GM21723 (cell line): ENCODE measurements around the gene TSSK2.

Experiments used
- ATAC-seq: cut with Tn5 transposase; IDR thresholded peaks from one replicate; pipeline ENCODE4 v1.9.1; 2021; ENCODE audit warnings: mild to moderate bottlenecking, moderate library complexity; ENCODE audit not compliant: unreplicated experiment

TSSK2 gene

DNA sequence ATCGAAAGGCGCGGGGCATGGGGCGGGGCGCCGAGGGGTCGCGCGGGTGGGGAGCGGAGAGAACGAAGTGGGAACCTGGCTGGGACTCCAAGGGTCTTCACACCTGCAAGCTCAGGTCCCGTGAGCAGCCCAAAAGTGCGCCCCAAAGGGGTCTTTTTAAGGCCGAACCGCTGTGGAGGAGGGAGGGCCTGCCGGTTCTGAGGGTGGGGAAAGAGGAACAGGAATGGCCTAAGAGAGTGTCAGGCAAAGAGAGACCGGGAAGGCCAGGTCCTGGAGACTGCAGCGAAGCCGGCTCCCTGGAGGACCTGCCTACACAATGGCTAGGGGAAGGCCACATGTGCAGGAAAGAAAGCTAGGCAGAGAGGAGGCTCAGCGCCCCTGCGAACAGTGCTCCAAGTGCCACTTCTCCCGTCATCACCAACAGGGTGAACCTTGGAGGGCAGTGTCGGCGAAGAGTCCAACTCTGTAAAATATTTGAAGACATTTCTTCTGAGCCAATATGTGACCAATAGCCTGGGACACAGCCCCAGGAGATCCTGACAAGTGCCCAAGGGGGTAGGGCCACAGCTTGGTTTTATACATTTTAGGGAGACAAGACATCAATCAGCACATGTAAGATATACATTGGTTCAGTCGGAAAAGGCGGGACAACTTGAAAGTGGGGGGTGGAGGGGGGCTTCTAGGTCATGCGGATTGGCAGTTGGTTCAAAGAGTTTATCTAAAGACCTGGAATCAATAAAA lies 8.2 kb upstream of the TSSK2 start:
- ATAC-seq = no peak

DNA sequence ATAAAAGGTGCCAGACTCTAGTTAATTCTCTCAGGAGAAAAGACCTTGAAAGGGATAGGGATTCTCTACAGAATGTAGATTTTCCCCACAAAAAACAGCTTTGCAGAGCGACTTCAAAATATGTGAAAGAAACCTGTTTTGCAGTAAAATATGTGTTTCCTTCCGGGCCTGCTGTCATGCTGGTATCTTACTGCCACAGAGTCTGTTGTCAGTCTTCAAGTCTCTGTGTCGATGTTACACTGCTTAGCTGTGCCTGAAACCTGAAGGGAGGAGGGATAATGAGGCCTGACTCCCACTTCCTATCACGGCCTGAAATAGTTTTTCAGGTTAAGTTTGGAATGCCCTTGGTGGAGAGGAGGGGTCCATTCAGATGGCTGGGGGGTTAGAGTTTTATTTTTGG lies 7.2 kb upstream of the TSSK2 start:
- ATAC-seq = no peak

DNA sequence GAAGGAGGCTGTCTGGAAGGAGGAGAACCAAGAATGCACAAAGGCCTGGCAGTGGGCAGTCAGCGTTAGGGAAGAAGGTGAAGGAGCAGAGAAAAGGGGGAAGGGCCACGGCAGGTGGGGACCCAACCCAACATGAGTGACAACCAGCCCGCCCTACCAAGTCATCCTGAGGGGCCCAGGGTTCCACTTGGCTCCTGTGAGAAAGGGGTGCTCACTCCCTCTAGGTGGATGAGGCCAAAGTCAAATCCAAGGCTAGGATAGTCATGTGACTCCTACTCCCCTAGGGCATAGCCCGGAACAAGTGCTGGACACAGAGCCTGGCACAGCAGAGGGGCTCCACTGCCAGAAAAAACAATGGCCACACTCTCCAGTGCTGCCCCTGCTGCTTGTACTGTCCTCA lies 6.7 kb upstream of the TSSK2 start:
- no peak for ATAC-seq

DNA sequence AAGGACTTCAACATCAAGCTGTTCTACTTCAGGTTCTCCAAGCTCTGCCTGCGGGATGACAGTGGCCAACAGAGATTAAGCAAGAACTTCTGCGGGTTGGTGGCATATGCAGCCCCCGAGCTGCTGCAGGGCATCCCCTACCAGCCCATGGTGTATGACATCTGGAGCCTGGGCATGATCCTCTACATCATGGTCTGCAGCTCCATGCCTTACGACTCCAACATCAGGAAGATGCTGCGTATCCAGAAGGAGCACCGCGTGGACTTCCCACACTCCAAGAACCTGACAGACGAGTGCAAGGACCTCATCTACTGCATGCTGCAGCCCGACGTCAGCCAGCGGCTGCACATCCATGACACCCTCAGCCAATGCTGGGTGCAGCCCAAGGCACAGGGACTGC lies 6.1 kb upstream of the TSSK2 start:
- ATAC-seq = no peak

DNA sequence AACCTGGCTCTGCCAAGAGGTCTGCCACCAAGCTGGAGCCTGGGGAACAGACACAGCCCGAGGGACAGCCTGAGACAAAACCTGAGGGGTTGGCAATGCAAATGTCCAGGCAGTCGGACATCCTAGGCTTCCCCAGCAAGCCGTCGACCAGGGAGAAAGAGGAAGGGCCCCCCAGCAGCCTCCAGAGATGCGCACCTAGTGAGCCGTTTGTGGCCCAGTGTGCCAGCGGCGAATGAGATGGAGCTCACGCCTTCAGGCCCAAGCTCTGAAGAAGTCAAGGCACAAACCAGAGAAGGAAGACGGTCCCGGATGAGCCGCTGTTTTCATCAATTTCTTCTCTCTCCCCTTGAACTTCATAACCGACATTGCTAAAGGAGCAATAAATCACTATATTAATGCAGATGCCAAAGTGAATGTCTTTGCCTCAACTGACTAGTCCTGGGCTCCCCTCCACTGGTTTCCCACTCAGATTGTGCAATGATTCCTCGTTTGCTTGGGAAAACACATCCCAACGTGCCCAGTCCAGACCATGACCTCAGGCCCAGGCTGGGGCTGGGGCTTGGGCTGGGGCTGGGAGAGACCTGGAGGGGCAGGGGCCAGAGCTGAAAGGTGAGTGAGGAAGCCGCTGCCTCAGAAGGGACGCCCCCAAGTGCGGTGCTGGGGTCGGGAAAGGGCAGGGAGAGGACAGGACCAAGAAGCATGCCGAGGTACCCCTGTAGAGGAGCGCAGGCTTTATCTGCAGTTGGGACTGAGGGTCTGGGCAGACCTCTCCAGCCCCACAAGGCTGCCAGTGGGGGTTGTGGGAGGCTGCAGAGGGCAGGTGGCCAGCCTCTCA lies 5.4 kb upstream of the TSSK2 start:
- no peak for ATAC-seq

DNA sequence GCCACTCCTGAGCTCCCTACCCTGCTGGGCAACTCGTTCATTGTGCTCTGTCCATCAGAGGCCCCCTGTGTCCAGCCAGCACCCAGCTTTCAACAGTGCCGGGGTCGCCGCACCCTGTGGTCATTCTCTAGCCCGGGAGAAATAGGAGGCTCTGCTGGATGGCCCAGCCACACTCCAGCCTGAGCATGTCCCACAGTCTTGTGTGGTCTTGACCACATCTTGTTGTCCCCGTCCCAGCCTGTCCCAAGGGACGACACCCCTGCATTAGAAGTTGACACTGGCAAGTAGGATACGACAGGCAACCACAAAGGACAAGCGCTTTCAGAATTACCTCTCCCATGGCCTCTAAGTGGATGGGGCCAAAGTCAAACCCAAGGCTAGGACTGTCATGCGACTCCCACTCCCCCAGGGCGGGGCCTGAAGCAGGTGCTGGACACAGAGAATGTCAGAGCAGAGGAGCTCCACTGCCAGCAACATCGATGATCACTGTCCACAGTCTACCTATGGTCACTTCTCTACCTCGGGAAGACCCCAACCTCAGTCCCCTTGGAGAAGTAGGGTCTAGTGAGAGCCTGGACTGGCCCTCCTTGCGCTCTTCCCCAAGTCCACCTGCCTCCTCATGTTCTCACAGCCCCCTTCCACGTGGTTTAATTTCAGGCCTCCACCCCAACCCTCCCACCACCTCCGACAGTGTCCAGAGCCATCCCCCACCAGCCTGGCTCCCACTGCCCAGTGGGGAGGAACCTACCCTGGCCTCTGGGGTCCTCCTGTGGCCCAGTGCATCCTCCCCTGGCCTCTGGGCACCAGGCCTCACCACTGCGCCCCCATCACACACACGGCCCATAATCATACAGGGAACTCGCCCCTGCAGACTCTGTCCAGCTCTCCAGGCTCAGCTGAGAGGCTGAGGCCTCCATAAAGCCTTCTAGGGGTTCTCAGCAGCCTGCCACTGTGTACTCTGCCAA lies 4.5 kb upstream of the TSSK2 start:
- ATAC-seq = no peak

DNA sequence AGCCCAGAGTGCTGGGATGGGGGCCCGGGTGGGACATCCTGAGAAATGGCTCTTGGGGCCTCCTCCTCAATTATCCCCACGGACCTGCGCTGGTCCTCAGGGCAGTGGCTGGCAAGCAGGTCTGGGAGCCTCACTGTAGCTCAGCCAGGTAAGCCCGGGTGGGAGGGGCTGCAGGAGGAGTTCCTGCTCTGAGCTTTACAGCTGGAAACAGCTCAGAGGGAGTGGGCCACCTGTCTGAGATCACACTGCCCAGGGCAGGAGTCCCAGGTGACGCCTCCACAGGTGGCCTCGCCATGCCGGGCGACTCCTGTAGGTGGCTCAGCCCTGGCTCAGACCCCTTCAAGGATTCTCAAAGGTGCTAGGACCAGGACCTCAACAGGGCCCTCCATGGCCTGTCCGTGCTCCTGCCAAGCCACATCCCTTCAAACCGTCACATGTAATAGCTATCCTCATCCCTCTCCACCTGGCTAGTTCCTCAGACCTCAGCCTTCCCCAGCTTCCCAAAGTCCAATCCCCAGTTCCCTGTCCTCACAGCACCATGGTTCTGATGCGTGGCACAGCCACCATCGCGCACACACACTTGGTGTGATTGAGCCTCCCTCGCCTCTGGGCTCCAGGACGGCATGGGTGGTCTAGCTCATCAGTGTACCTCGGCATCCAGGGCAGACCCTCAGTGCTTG lies 3.6 kb upstream of the TSSK2 start:
- no peak for ATAC-seq

DNA sequence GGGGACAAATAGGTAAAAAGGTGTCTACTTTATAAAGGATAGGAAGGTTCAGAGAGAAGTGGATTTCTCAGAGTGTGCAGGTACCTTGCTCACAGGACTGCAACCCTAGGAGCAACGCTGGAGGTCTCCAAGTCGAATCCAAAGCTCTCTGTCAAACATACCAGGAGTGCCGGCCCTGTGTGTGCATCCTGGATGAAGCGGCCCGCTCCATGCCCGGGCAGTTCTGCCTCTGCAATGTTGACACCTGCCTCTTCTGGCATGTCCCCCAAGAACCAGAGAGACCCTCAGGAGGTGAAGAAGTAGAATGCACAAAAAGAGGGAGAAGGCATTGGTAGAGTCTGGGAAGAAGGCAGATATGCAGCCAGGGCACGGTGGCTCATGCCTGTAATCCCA lies 3.1 kb upstream of the TSSK2 start:
- ATAC-seq = no peak

DNA sequence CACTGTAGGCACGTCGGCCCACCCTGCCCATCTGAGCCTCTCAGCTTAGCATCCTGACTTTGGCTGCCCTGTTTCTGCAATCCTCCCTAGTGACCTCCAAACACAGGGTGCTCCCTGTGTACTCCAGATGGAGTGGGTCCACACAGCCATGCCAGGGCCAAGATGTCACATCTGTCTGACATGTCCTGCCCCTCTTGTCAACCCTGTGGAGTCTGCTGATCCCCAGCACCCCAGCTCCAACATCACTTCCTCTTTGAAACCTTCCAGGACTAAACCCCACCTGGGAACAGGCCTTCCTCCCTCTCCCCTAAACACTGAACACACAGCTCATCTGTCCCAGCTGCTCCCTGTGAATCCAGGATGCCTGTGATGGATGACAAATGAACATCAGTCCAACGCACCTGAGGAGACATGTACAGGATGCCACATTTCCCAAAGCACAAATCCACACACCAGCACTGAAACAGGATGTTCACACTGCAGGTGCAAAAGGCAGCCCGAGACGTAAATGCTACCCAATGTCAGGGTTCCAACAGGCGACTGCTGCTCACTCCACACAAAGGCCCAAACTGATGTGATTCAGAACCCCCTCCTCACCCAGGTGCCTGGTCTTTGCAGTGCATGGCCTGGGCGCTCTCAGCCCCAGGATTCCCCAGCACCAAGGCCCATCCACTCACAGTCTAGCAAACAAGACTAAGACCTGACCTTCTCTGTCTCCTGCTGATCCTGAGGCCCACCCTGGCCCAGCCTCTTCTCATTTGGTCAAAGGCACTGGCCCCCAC lies 2.0 kb upstream of the TSSK2 start:
- ATAC-seq = no peak

DNA sequence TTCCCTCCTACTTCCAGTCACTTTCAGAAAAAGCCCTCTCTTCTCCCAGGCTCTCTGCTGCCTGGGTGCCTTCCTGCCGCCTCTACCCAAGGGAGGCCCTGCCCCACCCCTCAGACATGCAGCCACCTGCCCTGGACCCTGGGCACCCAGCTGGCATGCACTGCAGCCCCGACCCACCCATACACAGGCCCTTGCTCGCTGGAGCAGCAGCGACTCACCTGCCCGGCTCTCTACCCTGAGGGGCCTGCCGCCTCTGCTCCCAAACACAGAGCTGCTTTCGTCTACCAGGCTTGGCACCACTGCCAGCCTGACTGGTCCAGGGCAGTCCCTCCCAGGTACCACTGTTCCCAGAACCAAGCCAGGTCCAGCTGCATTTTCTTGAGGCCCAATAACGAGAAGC lies 1.2 kb upstream of the TSSK2 start:
- ATAC-seq = no peak

DNA sequence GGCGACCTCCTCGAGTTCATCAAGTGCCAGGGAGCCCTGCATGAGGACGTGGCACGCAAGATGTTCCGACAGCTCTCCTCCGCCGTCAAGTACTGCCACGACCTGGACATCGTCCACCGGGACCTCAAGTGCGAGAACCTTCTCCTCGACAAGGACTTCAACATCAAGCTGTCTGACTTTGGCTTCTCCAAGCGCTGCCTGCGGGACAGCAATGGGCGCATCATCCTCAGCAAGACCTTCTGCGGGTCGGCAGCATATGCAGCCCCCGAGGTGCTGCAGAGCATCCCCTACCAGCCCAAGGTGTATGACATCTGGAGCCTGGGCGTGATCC lies 542 bp downstream of the TSSK2 start:
- ATAC-seq = no peak

DNA sequence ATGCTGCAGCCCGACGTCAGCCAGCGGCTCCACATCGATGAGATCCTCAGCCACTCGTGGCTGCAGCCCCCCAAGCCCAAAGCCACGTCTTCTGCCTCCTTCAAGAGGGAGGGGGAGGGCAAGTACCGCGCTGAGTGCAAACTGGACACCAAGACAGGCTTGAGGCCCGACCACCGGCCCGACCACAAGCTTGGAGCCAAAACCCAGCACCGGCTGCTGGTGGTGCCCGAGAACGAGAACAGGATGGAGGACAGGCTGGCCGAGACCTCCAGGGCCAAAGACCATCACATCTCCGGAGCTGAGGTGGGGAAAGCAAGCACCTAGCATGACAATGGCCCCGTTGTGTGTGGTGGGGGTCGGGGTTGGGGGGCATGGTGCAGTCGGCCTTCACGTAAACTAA lies 1.0 kb downstream of the TSSK2 start:
- ATAC-seq = no peak

DNA sequence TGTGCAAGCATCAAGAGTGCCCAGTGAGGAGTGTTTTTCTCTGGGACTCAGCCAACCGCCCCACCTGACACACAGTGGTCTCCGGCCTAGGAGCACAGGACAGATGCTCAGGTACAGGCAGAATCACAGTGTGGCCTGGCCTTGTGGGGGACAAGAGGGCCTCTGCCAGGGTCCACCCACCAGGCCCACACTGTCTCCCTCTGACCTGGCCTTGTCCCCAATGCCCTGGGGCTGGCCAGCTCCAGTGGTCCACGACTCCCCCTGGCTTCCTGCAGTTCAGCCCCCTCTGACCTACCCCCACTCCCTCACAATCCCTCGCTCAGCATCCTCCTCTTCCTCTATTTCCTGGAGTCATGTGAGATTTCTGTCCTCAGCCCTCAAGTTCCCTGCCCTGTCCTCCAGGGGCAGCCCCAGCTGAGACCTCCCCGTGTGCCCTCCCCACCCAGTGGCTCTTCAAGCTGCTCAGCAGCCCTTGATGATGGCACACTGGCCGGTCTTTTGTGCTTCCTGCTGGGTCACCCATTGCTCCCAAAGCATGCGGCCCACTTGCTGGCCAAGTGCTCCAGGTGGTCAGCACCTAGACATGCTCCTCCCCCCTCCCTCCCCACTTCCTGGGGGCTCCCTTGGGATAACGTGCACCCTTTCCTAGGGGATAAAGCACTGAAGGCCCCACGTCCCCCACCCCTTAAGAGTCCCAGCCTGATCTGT lies 1.7 kb downstream of the TSSK2 start:
- no peak for ATAC-seq

DNA sequence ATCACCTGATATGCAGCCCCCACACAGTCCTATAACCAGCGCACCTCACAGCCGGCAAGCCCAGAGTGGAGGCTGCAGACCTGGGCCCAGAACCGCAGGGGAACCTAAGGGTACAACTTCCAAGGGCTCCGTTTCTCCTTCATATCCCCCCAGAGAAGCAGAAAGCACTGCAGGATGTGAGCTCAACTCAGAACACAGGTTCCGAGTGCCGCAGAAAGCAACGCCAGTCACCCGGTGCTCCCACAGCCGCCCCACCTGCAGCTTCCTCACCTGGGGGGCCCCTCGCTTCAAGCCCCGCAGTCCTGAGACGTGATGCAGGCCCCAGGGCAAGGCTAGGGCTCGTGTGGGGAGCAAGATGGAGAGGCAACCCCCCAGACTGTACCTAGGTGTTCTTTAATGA lies 2.5 kb downstream of the TSSK2 start:
- ATAC-seq = no peak

DNA sequence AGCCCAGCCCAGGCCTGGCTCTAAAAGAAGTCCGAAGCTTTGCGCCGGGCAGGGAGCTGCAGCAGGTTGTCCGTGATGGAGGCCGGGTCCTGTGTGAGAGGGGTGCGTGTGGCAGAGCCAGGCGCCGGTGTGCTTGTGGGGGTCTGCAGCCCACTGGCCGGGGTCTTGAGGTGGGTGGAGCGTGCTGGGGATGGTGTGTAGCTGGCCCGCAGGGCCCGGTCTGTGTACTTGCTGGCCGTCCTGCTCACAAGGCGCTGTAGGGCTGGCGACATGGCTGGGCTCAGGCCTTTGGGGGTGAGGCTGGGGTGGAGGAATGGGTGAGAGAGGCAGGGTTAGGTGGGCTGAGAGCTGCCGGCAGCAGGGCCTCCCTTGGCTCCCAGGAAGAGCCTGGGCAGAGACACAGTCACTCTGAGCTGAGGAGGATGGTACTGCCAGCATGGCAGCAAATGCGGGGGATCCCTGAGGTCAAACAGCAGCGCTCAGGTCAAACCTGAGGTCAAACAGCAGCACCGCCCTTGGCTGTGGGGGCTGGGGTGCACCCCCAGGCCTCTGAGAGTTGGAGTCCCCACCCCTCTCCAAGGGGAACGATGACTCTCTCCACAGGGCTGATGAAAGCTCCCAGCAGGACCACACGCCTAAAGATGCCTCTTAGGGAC lies 3.2 kb downstream of the TSSK2 start:
- ATAC-seq = no peak

DNA sequence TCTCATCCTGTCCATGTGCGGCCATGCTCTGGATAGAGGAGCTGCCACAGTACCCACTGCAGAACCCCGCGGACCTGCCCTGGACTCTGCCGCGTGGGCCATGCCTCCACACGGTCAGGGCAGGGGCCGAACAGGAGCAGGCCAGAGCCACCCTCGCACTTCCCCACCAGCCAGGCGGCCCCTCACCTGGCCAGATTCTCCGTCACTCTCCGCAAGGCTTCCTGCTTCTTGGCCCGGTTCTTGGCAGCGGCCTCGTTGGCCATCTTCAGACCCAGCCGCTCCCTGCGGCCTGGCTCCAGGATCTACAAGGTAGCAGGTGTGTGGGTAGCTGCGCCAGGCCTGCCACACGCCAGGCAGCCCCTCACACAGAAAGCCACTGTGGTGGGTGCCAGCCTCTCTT lies 3.8 kb downstream of the TSSK2 start:
- ATAC-seq = no peak

DNA sequence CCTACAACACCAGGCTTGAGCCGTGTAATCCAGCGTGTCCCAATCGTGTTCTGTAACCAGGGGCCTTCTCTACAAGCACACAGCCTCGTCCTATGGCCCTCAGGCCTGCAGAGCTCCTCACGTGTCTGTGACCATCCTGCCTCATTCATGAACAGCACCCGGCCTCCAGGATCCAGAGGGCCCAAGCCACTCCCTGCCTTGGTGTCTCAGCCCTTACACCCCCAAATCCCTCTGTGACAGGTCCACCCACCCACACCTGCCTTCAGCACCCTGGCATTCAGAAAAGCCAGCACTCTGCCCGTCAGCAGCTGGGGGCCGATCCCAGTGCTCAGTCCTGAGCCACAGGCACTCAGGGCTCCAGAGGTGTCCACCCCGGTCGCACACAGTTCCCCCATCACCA lies 5.8 kb downstream of the TSSK2 start:
- ATAC-seq = no peak

DNA sequence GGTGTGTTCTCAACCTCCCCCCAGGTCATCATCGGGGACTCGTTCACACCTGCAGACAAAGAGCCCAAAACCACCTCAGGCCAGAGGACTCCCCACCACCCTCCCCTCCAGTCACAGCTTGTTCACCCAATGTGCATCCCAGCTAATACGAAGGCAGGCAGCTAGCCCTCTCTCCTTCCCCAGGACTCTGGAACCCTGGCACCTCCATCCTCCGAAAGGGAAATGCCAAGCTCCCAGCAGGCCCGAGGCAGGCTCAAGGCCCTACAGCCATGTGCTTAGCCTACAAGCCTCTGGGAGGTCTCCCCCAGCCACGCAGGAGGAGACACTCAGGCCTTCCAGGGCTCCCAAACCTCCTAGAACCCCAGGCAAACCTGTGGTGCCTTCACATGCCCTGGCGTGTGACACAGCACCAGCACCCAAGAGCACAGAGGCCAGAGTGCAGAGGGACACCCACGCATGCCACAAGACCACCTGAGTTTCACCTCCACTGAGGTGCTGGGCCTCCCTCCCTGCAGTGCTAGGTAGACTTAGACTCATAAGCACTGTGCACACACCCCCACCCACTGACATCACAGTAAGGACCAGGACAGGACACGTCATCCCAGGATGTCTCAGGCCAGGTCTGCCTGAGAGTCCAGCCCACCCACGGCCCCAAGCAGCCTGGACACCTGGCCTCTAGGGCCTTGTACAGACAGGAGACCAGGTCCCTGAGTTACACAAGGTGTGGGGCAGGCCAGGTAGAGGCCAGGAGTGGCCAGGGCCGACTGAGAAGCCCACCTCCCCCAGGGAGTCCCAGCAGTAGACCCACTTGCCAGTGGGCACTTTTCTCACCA lies 6.5 kb downstream of the TSSK2 start:
- ATAC-seq = no peak
